Measurements from ENCODE around the gene SYT9.

GRCh38 chr11:7487360-7487759, 235.7 kb downstream of the SYT9 start:
- no peak for TF ChIP-seq GATA3 (IDR thresholded peaks at IDR 0.05; ENCODE audit: low read depth, low read length)
- TF ChIP-seq GATA2 (IDR thresholded peaks at IDR 0.05; ENCODE audit: low read depth, low read length) = no peak
